IMR-90 (cell line): Measurements from ENCODE around the gene EIF2B5.

Source experiments
- BHLHE40 ChIP-seq: fragments of 150-350 bp; IDR thresholded peaks from 2 replicates; pipeline ENCODE4 v1.6.1; 2016; ENCODE audit warnings: mild to moderate bottlenecking, low read depth, low read length
- CEBPB ChIP-seq: IDR thresholded peaks from 2 replicates; pipeline ENCODE4 v1.6.1; 2012; ENCODE audit warnings: low read depth, low read length, improper control_type of control experiment
- CTCF ChIP-seq: conservative IDR thresholded peaks from 2 replicates; pipeline ENCODE4 v1.5.1; 2012; ENCODE audit warnings: mild to moderate bottlenecking, low read depth, low read length, improper control_type of control experiment
- MAFK ChIP-seq: IDR thresholded peaks from 2 replicates; pipeline ENCODE4 v1.6.1; 2012; ENCODE audit warnings: low read depth, low read length, improper control_type of control experiment
- MXI1 ChIP-seq: IDR thresholded peaks from 2 replicates; pipeline ENCODE4 v1.6.1; 2012; ENCODE audit warnings: low read depth, mild to moderate bottlenecking, low read length, moderate library complexity, borderline replicate concordance
- POLR2A ChIP-seq: IDR thresholded peaks from 2 replicates; pipeline ENCODE4 v1.6.1; 2012; ENCODE audit warnings: mild to moderate bottlenecking, low read depth, low read length
- SMC3 ChIP-seq: fragments of 150-350 bp; IDR thresholded peaks from 2 replicates; pipeline ENCODE4 v1.6.1; 2016; ENCODE audit warnings: low read depth, mild to moderate bottlenecking, antibody characterized with exemption, low read length, moderate library complexity

- TF ChIP-seq CTCF (no peak), MXI1 (no peak), POLR2A (no peak), CEBPB (no peak), SMC3 (no peak), MAFK (no peak), BHLHE40 (no peak)
Observed at GRCh38 chr3:184092199-184092598, 43.0 kb upstream of the EIF2B5 start.
